ENCODE measurements around the gene ATP6V0A1.
"Not testable (repeated sequence)": the region's sequence is repeated elsewhere in the genome, so short reads cannot be mapped to it uniquely, and the experiment has no call there.

Gene ATP6V0A1

DNA sequence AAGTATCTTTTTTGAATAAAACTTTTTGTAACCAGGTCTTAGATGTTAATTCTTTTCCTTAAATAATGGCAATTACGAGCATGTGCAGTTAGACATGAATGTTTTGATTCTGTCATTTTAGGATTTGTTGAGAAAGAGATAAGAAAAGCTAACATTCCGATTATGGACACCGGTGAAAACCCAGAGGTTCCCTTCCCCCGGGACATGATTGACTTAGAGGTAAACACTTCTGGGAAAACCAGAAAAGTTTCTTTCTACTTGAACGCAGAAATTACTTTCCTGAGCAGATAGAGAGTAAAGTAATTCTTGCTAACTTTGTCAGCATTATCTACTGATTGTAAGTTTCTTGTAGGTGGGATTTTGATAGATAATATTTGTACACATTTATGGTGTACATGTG lies 9.2 kb downstream of the ATP6V0A1 start:
- Histone ChIP-seq H3K36me3 (ENCODE audit: control insufficient read depth, insufficient read depth, low read length) (peaks cover 2% of the 10 kb centered on the region), H3K9me3 (ENCODE audit: control insufficient read depth, insufficient read depth, low read length) (no peaks in the 10 kb centered on the region)

DNA sequence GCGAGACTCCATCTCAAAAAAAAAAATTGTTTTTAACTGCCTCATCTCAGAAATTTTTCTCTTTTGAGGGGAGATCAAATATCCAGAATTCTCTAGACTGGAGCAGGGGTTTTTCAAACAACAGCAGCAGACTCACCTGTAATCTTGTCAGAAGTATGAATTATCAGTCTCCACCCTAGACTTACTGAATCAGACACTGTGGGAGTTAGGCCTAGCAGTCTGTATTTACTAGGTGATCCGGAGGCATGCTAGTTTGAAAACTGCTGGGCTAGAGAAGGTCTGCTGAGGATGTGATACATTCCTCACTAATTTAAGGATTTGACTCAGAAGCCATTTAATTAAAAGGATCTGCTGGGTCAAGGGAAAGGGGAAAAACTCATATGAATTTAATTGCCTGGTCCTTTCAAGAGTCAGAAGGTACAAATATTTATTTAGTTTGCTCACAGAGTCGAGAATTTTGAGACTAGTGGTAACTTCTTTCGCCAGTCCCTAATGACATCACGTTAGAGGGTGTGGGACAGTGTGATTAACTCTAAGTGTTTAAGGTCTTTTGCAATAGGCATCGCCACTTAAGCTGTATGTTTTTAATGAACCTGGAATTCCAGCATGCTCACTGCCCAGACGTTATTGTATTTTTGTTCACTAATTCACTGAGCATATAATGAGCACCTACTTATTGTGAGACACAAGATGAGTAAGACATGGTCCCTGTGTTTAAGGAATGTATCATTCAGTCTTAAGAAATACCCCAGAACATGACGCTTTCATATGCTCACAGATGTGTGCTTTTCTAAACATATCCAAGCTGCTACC lies 14.2 kb downstream of the ATP6V0A1 start:
- no peaks in the 10 kb centered on the region for H3K9me3 ChIP-seq (ENCODE audit: control insufficient read depth, insufficient read depth, low read length)
- no peak overlapping the region for H3K9ac ChIP-seq (ENCODE audit: low read depth, low read length)
- H3K36me3 ChIP-seq (ENCODE audit: control insufficient read depth, insufficient read depth, low read length), result peaks cover 6% of the 10 kb centered on the region
- H3K27me3 ChIP-seq (ENCODE audit: control insufficient read depth, insufficient read depth, low read length), result no peaks in the 10 kb centered on the region
- no peak overlapping the region for H3K4me3 ChIP-seq (ENCODE audit: low read depth, low read length)
- H3K4me1 ChIP-seq (ENCODE audit: control insufficient read depth, insufficient read depth, low read length), result no peaks in the 10 kb centered on the region

More for the DNA sequence above, 9.2 kb downstream of the ATP6V0A1 start:
- Histone ChIP-seq H3K9ac (ENCODE audit: low read depth, low read length) (no peak overlapping the region), H3K4me3 (ENCODE audit: low read depth, low read length) (no peak overlapping the region), H3K4me1 (ENCODE audit: control insufficient read depth, insufficient read depth, low read length) (no peaks in the 10 kb centered on the region), H3K27me3 (ENCODE audit: control insufficient read depth, insufficient read depth, low read length) (no peaks in the 10 kb centered on the region)

DNA sequence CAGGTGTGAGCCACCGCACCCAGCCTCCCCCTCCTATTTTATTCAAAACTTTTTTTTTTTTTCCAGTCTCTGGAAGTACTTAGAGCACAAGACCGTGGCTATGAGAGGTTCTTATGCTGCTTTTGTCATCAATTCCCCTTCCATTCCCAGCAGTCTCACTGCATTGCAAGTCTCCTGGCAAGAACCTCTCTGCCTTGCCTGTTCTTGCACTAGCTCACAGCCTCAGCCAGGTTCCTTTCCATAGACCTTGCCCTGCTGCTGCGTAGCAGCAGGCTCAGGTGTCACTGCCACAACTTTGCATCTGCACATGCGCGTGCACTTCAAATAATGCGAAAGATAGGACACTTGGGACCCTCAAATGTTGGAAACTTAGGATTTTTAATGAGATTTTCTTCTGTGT lies 15.6 kb downstream of the ATP6V0A1 start:
- no peak overlapping the region for H3K4me3 ChIP-seq (ENCODE audit: low read depth, low read length)
- H3K27me3 ChIP-seq (ENCODE audit: control insufficient read depth, insufficient read depth, low read length), result no peaks in the 10 kb centered on the region
- H3K9ac ChIP-seq (ENCODE audit: low read depth, low read length), result no peak overlapping the region
- no peaks in the 10 kb centered on the region for H3K4me1 ChIP-seq (ENCODE audit: control insufficient read depth, insufficient read depth, low read length)
- peaks cover 10% of the 10 kb centered on the region for H3K36me3 ChIP-seq (ENCODE audit: control insufficient read depth, insufficient read depth, low read length)
- no peaks in the 10 kb centered on the region for H3K9me3 ChIP-seq (ENCODE audit: control insufficient read depth, insufficient read depth, low read length)

DNA sequence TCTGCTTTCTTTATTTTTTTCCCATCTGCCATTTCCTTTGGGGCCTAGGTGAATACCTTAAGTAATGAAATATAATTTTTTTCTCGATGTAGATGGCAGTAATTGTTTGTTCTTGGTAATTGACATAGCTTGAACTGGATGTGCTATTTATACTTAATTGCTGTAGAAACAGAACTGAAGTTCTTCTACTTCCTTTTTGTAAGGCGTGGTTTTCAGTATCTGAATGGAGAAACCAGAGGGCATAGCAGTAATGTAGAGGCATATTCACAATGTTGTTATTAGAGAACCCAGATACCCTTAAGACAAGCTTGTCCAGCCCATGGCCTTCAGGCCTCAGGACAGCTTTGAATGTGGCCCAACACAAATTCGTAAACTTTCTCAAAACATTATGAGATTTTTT lies 16.4 kb downstream of the ATP6V0A1 start:
- Histone ChIP-seq H3K4me3 (ENCODE audit: low read depth, low read length) (no peak overlapping the region), H3K27me3 (ENCODE audit: control insufficient read depth, insufficient read depth, low read length) (no peaks in the 10 kb centered on the region), H3K36me3 (ENCODE audit: control insufficient read depth, insufficient read depth, low read length) (peaks cover 10% of the 10 kb centered on the region), H3K9ac (ENCODE audit: low read depth, low read length) (no peak overlapping the region), H3K4me1 (ENCODE audit: control insufficient read depth, insufficient read depth, low read length) (no peaks in the 10 kb centered on the region), H3K9me3 (ENCODE audit: control insufficient read depth, insufficient read depth, low read length) (no peaks in the 10 kb centered on the region)

DNA sequence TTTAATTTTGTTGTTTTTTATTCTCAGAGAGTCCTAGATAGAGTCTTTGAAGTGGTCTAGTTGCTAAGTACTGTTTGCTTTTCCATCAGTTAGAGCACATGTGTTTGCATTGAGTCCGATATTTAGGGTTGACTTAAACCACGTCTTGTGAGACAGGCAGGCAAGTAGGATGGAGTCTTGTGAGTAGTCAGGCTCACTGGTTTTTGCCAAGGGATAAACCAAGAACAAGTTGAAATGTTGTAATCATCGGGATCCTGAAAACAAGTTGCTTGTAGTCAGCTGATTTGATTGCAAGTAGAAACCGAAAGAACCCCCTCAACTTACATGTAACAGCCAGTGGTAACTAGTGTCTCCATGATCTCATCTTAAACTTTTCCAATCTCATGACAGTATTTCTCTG lies 17.2 kb downstream of the ATP6V0A1 start:
- Histone ChIP-seq H3K4me1 (ENCODE audit: control insufficient read depth, insufficient read depth, low read length) (no peaks in the 10 kb centered on the region), H3K36me3 (ENCODE audit: control insufficient read depth, insufficient read depth, low read length) (peaks cover 10% of the 10 kb centered on the region)

DNA sequence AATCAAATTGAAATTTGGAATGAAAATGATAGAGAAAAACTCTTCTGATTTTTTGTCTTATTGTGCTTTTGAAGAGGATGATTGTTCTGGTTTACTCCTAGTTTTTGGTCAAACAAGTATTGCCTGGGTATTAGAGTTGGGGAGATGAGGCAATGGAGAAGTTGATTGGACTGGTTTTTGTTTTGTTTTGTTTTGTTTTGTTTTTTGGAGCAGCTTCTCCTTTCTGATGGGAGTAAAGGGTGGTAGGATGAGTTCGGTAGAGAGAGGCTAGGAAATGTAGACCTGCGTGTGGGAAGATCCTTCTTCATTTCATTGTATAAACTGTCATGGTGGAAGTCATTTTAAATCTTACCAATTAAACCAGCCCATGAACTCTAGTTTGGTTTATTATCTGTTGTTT lies 17.7 kb downstream of the ATP6V0A1 start:
- H3K4me3 ChIP-seq (ENCODE audit: low read depth, low read length), result no peak overlapping the region
- H3K36me3 ChIP-seq (ENCODE audit: control insufficient read depth, insufficient read depth, low read length), result peaks cover 16% of the 10 kb centered on the region
- no peaks in the 10 kb centered on the region for H3K27me3 ChIP-seq (ENCODE audit: control insufficient read depth, insufficient read depth, low read length)
- H3K9me3 ChIP-seq (ENCODE audit: control insufficient read depth, insufficient read depth, low read length), result no peaks in the 10 kb centered on the region
- no peaks in the 10 kb centered on the region for H3K4me1 ChIP-seq (ENCODE audit: control insufficient read depth, insufficient read depth, low read length)
- no peak overlapping the region for H3K9ac ChIP-seq (ENCODE audit: low read depth, low read length)

More for the DNA sequence above, 17.2 kb downstream of the ATP6V0A1 start:
- Histone ChIP-seq H3K9ac (ENCODE audit: low read depth, low read length) (no peak overlapping the region), H3K4me3 (ENCODE audit: low read depth, low read length) (no peak overlapping the region), H3K27me3 (ENCODE audit: control insufficient read depth, insufficient read depth, low read length) (no peaks in the 10 kb centered on the region), H3K9me3 (ENCODE audit: control insufficient read depth, insufficient read depth, low read length) (no peaks in the 10 kb centered on the region)

DNA sequence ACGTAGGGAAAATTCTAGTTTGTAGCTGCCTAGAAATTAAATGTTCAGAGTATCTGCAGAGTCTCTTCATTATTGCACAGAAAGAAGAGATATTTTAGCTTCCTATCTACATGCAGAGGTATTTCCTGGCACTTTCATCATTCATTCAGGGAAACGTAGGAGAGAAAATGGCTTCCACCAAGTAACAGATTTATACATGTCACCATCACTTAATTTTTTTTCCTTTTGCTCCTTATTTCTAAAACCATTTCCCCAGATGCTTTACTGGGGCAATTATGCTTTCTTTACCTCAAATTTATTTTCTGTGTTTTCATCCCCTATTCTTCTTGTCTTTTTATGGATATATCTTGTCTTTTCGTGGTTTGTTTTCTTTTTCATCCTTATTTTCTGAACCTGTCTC lies 18.5 kb downstream of the ATP6V0A1 start:
- Histone ChIP-seq H3K9me3 (ENCODE audit: control insufficient read depth, insufficient read depth, low read length) (no peaks in the 10 kb centered on the region), H3K36me3 (ENCODE audit: control insufficient read depth, insufficient read depth, low read length) (peaks cover 18% of the 10 kb centered on the region), H3K4me1 (ENCODE audit: control insufficient read depth, insufficient read depth, low read length) (no peaks in the 10 kb centered on the region), H3K9ac (ENCODE audit: low read depth, low read length) (no peak overlapping the region), H3K4me3 (ENCODE audit: low read depth, low read length) (no peak overlapping the region), H3K27me3 (ENCODE audit: control insufficient read depth, insufficient read depth, low read length) (no peaks in the 10 kb centered on the region)

DNA sequence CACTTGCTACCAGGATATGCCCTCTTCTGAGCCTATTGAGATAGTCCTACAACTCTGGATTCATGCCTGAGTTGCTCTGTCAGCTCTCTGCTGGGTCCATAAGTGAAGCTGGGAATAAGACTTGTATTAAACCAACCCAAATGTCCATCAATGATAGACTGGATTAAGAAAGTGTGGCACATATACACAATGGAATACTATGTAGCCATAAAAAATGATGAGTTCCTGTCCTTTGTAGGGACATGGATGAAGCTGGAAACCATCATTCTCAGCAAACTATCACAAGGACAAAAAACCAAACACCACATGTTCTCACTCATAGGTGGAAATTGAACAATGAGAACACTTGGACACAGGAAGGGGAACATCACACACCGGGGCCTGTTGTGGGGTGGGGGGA lies 19.1 kb downstream of the ATP6V0A1 start:
- H3K4me1 ChIP-seq (ENCODE audit: control insufficient read depth, insufficient read depth, low read length); H3K9ac ChIP-seq (ENCODE audit: low read depth, low read length); H3K27me3 ChIP-seq (ENCODE audit: control insufficient read depth, insufficient read depth, low read length); H3K9me3 ChIP-seq (ENCODE audit: control insufficient read depth, insufficient read depth, low read length); H3K4me3 ChIP-seq (ENCODE audit: low read depth, low read length): not testable (repeated sequence)
- H3K36me3 ChIP-seq (ENCODE audit: control insufficient read depth, insufficient read depth, low read length), result peaks cover 18% of the 10 kb centered on the region

DNA sequence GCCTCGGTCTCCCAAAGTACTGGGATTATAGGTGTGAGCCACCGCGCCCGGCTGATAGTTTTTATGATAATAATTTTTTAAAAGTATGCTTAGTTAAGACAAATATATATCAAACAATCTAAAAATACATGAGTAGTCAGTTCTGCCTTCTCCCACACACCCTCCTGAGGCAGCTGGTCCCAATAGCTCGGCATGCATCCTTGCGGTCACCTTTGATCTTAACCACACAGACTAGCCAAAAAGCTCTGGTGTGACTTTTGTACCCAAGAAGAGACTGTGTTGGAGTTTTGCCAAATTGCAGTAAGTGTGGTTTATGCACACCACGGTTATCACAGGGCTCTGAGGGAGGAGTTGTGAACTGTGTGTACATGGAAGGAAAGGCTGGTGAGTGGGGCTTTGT lies 25.6 kb downstream of the ATP6V0A1 start:
- no peaks in the 10 kb centered on the region for H3K4me1 ChIP-seq (ENCODE audit: control insufficient read depth, insufficient read depth, low read length)
- no peaks in the 10 kb centered on the region for H3K27me3 ChIP-seq (ENCODE audit: control insufficient read depth, insufficient read depth, low read length)
- peaks cover 37% of the 10 kb centered on the region for H3K36me3 ChIP-seq (ENCODE audit: control insufficient read depth, insufficient read depth, low read length)
- H3K9ac ChIP-seq (ENCODE audit: low read depth, low read length), result no peak overlapping the region
- H3K4me3 ChIP-seq (ENCODE audit: low read depth, low read length), result no peak overlapping the region
- no peaks in the 10 kb centered on the region for H3K9me3 ChIP-seq (ENCODE audit: control insufficient read depth, insufficient read depth, low read length)

DNA sequence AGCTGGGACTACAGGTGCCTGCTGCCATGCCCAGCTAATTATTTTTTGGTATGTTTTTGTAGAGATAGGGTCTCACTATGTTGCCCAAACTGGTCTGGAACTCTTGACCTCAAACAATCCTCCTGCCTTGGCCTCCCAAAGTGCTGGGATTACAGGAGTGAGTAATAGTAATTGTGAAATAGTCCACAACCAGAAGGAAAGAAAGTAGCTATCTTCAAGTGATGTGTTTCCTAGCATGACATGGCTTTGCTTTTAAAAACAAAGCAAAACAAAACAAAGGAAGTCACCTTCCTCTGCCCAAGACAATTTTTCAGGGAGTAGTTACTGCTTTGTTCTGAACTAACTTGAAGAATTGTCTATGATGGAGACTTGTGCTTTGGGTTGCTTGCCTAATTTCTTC lies 27.0 kb downstream of the ATP6V0A1 start:
- no peaks in the 10 kb centered on the region for H3K9me3 ChIP-seq (ENCODE audit: control insufficient read depth, insufficient read depth, low read length)
- no peaks in the 10 kb centered on the region for H3K27me3 ChIP-seq (ENCODE audit: control insufficient read depth, insufficient read depth, low read length)
- peaks cover 39% of the 10 kb centered on the region for H3K36me3 ChIP-seq (ENCODE audit: control insufficient read depth, insufficient read depth, low read length)
- no peaks in the 10 kb centered on the region for H3K4me1 ChIP-seq (ENCODE audit: control insufficient read depth, insufficient read depth, low read length)
- H3K4me3 ChIP-seq (ENCODE audit: low read depth, low read length), result no peak overlapping the region
- no peak overlapping the region for H3K9ac ChIP-seq (ENCODE audit: low read depth, low read length)

DNA sequence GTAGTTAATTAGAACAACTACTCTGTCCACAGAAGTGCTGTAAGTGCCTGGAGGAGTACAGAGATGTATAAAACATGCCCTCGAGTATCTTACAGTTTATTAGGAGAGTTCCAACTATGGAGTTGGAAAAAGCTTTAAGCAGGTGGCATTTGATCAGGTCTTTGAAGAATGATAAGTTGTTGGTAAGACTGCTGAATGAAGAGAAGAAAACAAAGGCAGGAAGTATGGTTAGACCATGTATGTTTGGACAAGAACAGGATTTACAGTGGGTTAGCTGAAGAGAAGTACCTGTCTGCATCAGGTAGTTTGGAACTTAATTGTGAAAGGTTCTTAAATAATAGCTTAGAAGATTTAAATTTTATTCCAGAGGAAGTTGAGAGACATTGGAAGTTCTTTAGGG lies 29.4 kb downstream of the ATP6V0A1 start:
- peaks cover 32% of the 10 kb centered on the region for H3K36me3 ChIP-seq (ENCODE audit: control insufficient read depth, insufficient read depth, low read length)
- H3K9ac ChIP-seq (ENCODE audit: low read depth, low read length), result no peak overlapping the region
- no peaks in the 10 kb centered on the region for H3K27me3 ChIP-seq (ENCODE audit: control insufficient read depth, insufficient read depth, low read length)
- no peaks in the 10 kb centered on the region for H3K4me1 ChIP-seq (ENCODE audit: control insufficient read depth, insufficient read depth, low read length)
- no peaks in the 10 kb centered on the region for H3K9me3 ChIP-seq (ENCODE audit: control insufficient read depth, insufficient read depth, low read length)
- H3K4me3 ChIP-seq (ENCODE audit: low read depth, low read length), result no peak overlapping the region

DNA sequence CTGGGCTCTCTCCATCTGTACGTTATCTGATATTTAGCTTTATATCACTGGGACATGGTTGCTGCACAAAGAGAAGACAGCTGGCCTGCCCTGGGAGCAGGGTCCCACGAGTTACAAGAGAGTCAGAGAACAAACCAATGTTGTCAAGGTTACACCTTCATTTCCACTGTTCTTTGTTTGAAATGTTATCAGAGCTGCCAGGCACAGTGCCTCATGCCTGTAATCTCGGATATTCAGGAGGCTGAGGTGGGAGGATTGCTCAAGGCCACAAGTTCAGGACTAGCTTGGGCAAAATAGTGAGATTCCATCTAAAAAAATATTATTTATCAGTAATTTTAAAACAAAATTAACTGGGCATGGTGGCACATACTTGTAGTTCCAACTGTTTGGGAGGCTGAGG lies 34.6 kb downstream of the ATP6V0A1 start:
- H3K9ac ChIP-seq (ENCODE audit: low read depth, low read length), result no peak overlapping the region
- no peaks in the 10 kb centered on the region for H3K9me3 ChIP-seq (ENCODE audit: control insufficient read depth, insufficient read depth, low read length)
- peaks cover 20% of the 10 kb centered on the region for H3K36me3 ChIP-seq (ENCODE audit: control insufficient read depth, insufficient read depth, low read length)
- H3K4me3 ChIP-seq (ENCODE audit: low read depth, low read length), result no peak overlapping the region
- H3K27me3 ChIP-seq (ENCODE audit: control insufficient read depth, insufficient read depth, low read length), result no peaks in the 10 kb centered on the region
- H3K4me1 ChIP-seq (ENCODE audit: control insufficient read depth, insufficient read depth, low read length), result no peaks in the 10 kb centered on the region
